Measurements from ENCODE around the gene ITGA2B. TPM values are rescaled to one million over a fixed set of nuclear protein-coding genes. Genes with fewer than 3 reads are reported as not detected.

ITGA2B gene
- total RNA-seq, 1 donor from 2014 or later, result 1.2 TPM

GRCh38 chr17:44327715-44328449 is 61.6 kb downstream of the ITGA2B start:
- no peaks in the 10 kb centered on the region for H3K36me3 Mint-ChIP-seq (ENCODE audit: insufficient read depth)
- H3K4me3 Mint-ChIP-seq (ENCODE audit: low read depth), result no peak overlapping the region
- no peak overlapping the region for H3K27ac Mint-ChIP-seq
- DNase-seq (ENCODE audit: low spot score, unreplicated experiment), result no peak
- TF ChIP-seq, protein P1, sequence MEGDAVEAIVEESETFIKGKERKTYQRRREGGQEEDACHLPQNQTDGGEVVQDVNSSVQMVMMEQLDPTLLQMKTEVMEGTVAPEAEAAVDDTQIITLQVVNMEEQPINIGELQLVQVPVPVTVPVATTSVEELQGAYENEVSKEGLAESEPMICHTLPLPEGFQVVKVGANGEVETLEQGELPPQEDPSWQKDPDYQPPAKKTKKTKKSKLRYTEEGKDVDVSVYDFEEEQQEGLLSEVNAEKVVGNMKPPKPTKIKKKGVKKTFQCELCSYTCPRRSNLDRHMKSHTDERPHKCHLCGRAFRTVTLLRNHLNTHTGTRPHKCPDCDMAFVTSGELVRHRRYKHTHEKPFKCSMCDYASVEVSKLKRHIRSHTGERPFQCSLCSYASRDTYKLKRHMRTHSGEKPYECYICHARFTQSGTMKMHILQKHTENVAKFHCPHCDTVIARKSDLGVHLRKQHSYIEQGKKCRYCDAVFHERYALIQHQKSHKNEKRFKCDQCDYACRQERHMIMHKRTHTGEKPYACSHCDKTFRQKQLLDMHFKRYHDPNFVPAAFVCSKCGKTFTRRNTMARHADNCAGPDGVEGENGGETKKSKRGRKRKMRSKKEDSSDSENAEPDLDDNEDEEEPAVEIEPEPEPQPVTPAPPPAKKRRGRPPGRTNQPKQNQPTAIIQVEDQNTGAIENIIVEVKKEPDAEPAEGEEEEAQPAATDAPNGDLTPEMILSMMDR (IDR thresholded peaks at IDR 0.05; ENCODE audit: unreplicated experiment), result no peak
- peaks cover 5% of the 10 kb centered on the region for H3K4me1 Mint-ChIP-seq (ENCODE audit: low read depth)
- H3K9me3 Mint-ChIP-seq (ENCODE audit: low read depth), result no peaks in the 10 kb centered on the region
- peaks cover 11% of the 10 kb centered on the region for H3K27me3 Mint-ChIP-seq

DNA sequence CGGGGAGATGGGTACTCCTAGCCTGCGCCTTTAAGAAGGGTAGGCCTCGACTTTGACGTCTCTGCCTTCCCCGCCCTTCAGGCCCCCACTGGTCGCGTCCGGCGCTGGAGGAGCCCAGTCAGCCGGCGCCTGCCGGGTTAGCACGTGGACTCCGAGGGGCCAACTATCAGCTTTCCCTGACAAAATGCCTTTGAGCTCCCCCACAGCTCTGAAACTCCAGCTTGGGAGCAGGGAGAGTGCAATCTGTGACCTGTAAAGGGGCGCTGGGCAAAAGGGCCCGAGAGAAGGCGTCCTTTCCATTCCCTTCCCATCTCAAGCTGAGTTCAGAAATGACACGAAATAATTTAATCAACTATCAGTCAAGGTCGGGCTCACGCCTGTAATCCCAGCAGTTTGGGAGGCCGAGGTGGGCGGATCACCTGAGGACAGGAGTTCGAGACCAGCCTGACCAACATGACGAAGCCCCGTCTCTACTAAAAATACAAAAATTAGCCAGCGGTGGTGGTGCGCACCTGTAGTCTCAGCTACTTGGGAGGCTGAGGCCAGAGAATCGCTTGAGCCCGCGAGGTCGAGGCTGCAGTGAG is 62.5 kb downstream of the ITGA2B start:
- H3K27ac Mint-ChIP-seq, result peak overlapping the region; percentile 83
- H3K36me3 Mint-ChIP-seq (ENCODE audit: insufficient read depth), result no peaks in the 10 kb centered on the region
- H3K4me1 Mint-ChIP-seq (ENCODE audit: low read depth), result peaks cover 5% of the 10 kb centered on the region
- H3K4me3 Mint-ChIP-seq (ENCODE audit: low read depth), result no peak overlapping the region
- TF ChIP-seq, protein P1 (IDR thresholded peaks at IDR 0.05; ENCODE audit: unreplicated experiment), result no peak
- peak; percentile 76 for DNase-seq (ENCODE audit: low spot score, unreplicated experiment)
- H3K9me3 Mint-ChIP-seq (ENCODE audit: low read depth), result no peaks in the 10 kb centered on the region
- peaks cover 11% of the 10 kb centered on the region for H3K27me3 Mint-ChIP-seq

DNA sequence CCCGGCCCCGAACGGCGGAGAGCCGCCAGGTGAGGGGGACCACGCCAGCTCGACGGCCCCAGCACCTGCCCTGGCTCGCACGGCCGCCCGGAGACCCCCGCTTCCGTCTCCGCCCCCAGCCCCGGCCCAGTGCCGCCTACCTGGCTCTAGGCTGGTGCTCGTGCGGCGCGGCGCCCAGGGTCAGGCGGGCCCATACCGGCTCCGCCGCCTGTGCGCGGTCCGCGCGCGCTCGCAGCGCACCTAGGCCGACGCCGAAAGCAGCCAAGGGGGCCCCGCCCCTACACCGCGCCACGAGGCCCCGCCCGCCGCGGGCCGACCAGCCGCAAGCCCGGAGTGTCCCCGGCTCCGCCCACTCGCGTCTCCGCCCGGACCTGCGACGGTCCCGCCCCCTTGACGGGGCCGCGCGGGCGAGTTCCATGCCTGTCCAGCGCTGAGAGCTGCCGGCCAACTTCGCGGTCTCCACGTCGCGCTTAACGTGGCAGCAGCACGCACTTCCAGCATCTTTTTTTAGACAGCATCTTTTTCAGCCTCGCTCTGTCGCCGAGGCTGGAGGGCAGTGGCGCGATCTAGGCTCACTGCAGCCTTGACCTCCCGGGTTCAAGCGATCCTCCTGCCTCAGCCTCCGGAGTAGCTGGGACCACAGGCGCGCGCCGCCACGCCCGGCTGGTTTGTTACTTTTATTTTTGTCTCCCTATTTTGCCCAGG is 64.7 kb downstream of the ITGA2B start, which contains the start of gene SLC25A39:
TSS of gene SLC25A39 (minus strand) at position 253 of the 705 bp plus-strand sequence. CDS start 1,261 bp downstream, outside the sequence.
- H3K27me3 Mint-ChIP-seq, result peaks cover 11% of the 10 kb centered on the region
- TF ChIP-seq, protein P1 (IDR thresholded peaks at IDR 0.05; ENCODE audit: unreplicated experiment), result no peak
- peak; percentile 94 for DNase-seq (ENCODE audit: low spot score, unreplicated experiment)
- H3K27ac Mint-ChIP-seq, result peak within 1 kb of the TSS; percentile 67
- no peaks in the 10 kb centered on the region for H3K9me3 Mint-ChIP-seq (ENCODE audit: low read depth)
- H3K36me3 Mint-ChIP-seq (ENCODE audit: insufficient read depth), result no peaks in the 10 kb centered on the region
- peak within 1 kb of the TSS; percentile 80 for H3K4me3 Mint-ChIP-seq (ENCODE audit: low read depth)
- peaks cover 5% of the 10 kb centered on the region for H3K4me1 Mint-ChIP-seq (ENCODE audit: low read depth)

GRCh38 chr17:44324092-44324570 is 65.3 kb downstream of the ITGA2B start:
- Mint-ChIP-seq H3K27ac (peak overlapping the region; percentile 45), H3K27me3 (peaks cover 11% of the 10 kb centered on the region), H3K9me3 (ENCODE audit: low read depth) (no peaks in the 10 kb centered on the region), H3K36me3 (ENCODE audit: insufficient read depth) (peaks cover 3% of the 10 kb centered on the region), H3K4me3 (ENCODE audit: low read depth) (peak overlapping the region; percentile 80), H3K4me1 (ENCODE audit: low read depth) (peaks cover 5% of the 10 kb centered on the region)
- TF ChIP-seq, protein P1 (IDR thresholded peaks at IDR 0.05; ENCODE audit: unreplicated experiment), result no peak
- no peak for DNase-seq (ENCODE audit: low spot score, unreplicated experiment)

Data from progenitor cell of endocrine pancreas (in vitro differentiated cells).